ENCODE results near the gene PREPL. TPM values are rescaled to one million over a fixed set of nuclear protein-coding genes. Genes with fewer than 3 reads are reported as not detected.

The PREPL gene
- total and polyA plus RNA-seq, 2 of the 8 experiments (the other 6 are each of a cell fraction or from before 2014, with no cell fraction given): 13.6 to 38.9 TPM

- TF ChIP-seq, protein P1, sequence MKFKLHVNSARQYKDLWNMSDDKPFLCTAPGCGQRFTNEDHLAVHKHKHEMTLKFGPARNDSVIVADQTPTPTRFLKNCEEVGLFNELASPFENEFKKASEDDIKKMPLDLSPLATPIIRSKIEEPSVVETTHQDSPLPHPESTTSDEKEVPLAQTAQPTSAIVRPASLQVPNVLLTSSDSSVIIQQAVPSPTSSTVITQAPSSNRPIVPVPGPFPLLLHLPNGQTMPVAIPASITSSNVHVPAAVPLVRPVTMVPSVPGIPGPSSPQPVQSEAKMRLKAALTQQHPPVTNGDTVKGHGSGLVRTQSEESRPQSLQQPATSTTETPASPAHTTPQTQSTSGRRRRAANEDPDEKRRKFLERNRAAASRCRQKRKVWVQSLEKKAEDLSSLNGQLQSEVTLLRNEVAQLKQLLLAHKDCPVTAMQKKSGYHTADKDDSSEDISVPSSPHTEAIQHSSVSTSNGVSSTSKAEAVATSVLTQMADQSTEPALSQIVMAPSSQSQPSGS (IDR thresholded peaks at IDR 0.05; ENCODE audit: low read length): no peak
- TF ChIP-seq HDAC6 (IDR thresholded peaks at IDR 0.05; ENCODE audit: low read depth, low read length) (no peak), SAP30 (IDR thresholded peaks at IDR 0.05; ENCODE audit: insufficient read depth, insufficient replicate concordance, low read length) (no peak)
Measured at GRCh38 chr2:44314362-44314761, 46.9 kb downstream of the PREPL start (continued).

Data from H1 (cell line).